ENCODE data around the gene RALY.

Gene RALY

DNA sequence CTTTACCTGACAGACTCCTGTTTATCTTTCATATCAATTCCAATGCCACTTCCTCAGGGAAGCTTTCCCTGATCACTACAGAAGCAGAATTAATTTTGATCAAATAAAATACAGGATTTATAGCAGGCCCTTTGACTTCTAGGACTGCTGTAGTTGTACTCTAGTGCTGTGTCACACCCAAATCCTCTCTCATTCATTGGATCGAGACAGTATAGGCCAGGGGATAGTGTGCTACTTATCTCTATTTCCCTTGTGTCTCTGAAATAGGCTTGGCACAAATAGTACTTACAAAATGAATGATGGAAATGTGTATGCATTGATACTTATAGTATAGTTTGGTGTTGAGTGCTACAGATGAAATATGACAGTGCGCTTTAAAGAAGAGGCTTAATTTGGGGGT lies 19.8 kb downstream of the RALY start:
- no peak for TF ChIP-seq CTCF (IDR thresholded peaks at IDR 0.05)
- H3K27ac ChIP-seq: no peak overlapping the region
- H3K4me3 ChIP-seq: no peak overlapping the region
- DNase-seq (ENCODE audit: low spot score): no peak

GRCh38 chr20:34014878-34015277 lies 21.2 kb downstream of the RALY start:
- no peak for TF ChIP-seq CTCF (IDR thresholded peaks at IDR 0.05)
- no peak for DNase-seq (ENCODE audit: low spot score)
- H3K4me3 ChIP-seq: no peak overlapping the region
- peak overlapping the region; percentile 46 to 76 for H3K27ac ChIP-seq

DNA sequence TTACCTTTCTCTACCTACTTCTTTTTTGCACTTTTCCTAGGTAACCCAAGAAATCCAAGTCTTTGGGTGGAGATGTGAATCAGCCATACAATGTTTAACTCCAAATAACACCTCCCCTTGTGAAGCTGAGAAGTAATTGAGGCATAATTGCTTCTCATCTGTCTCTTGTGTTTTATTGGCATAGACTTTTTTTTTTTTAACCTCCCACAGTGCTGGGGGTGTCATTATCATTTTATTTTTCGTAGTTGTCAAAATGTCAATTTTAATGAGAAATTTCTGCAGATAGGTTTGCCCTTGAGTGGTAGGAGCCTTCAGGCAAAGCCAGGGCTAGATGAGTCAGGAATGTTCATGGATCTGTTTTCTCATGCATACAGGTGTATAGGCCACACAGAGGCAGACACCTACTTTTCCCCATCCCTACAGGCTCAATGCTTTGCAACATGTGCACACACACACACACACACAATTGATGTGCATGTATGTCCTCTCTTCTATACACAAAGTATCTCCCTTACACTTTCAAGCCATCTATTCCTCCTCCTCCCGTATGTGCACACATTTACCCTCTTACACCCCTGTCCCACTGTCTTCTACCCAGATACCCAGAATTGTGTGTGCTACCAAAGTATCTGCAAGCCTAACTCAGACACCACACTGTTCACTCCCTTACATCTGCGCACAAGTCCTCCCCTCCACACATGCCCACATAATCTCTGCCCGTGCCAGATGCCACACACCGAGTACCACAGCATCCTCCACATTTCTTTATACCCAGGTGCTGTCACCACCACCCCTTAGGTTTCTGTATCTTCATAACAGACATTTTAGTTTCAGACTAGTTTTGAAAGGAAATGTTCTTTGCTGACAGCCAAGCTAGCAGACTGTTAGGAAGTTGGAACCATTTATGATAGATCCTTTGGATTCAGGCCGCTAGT lies 22.0 kb downstream of the RALY start:
- H3K4me3 ChIP-seq: peak overlapping the region; percentile 5
- peak overlapping the region; percentile 23 to 46 for H3K27ac ChIP-seq
- TF ChIP-seq CTCF (IDR thresholded peaks at IDR 0.05): no peak
- no peak for DNase-seq (ENCODE audit: low spot score)

DNA sequence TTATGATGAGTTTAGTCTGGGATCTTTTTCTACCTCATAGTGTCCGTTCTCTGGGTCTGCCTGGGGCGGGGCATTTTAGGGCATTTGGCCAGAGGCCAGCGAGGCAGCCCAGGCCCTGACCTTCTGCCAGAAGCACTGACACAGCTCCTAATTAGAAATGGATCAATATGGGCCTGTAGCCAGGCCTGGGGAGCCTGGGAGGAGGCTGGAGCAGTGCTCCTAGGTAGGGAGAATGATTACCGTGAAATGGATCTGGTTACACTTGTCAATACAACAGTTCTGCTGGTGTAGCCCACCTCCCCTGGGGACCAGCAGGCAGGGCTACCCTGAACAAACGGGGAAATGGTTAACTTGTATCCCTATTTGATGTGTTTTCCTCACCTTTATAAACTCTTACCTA lies 23.0 kb downstream of the RALY start:
- TF ChIP-seq CTCF (IDR thresholded peaks at IDR 0.05): no peak
- Histone ChIP-seq H3K27ac (peak overlapping the region in 1 of 2 donors; percentile 11), H3K4me3 (no peak overlapping the region)
- DNase-seq (ENCODE audit: low spot score): no peak

DNA sequence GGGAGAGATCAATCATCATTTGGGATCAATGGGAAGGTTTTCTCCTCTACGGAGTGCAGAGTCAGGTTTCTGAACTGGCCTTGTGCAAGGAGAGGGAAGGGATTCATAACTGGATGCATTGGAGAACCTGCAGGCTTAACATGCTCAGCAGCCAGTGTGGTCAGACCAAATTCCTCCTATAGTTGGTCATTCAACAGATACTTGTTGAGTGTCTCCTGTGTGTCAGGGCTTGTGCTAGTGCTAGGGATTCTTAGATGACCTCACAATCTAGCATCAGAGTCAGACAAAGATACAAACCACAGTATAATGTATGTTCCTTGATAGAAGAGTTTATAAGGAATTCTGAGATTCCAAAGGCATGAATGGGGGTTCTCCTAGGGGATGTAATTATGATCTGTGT lies 23.9 kb downstream of the RALY start:
- DNase-seq (ENCODE audit: low spot score): no peak
- H3K27ac ChIP-seq: no peak overlapping the region
- no peak for TF ChIP-seq CTCF (IDR thresholded peaks at IDR 0.05)
- no peak overlapping the region for H3K4me3 ChIP-seq

DNA sequence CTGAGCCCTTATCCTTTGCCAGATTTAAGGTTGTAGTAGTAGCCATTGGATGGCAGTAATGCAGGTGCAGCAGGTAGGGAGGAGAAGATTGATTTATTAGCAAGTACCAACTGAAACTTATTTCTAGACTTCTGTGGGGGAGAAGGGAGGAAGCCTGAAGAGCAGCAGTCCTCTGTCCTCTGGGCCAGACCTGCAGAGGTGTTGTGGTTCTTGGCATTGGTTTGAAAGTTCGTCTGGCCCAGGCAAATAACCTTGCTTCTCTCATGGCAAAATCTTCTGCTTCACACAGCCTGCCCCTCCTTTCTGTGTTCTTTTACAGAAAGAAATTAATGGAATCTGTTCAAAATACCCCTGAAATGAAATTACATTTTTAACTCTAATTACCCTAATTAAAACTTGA lies 24.5 kb downstream of the RALY start:
- TF ChIP-seq CTCF (IDR thresholded peaks at IDR 0.05): no peak
- no peak overlapping the region for H3K27ac ChIP-seq
- no peak for DNase-seq (ENCODE audit: low spot score)
- H3K4me3 ChIP-seq: no peak overlapping the region

All from coronary artery (tissue), 2 donors.